HuH-7 (cell line): ENCODE measurements around the gene PTEN.

Experiments
- DNase-seq: peaks from one replicate; pipeline ENCODE4 v3.0.0; 2011; ENCODE audit warnings: low spot score

The PTEN gene

DNA sequence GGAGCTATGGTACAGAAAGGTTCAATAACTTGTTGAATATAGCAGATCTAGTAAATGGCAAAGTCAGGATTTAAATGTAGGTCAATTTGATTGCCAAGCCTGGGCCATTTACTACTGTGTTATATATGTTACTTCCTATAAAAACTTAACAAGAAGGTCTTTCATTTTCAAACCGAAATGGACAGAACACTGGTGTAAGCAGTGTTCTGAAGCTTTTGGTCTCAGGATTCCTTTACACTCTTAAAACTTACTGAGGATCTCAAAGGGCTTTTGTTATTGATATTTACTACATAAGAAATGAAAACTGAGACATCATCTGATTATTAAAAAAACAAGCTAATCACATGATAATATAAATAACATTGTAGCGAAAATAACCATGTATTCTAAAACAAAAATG lies 114.7 kb downstream of the PTEN start:
- DNase-seq: no peak

- no peak for DNase-seq
These were observed 116.4 kb downstream of the PTEN start for GRCh38 chr10:87979847-87980246.

- no peak for DNase-seq
These were observed 120.3 kb downstream of the PTEN start for GRCh38 chr10:87983716-87984115.

- no peak for DNase-seq
These were observed 123.8 kb downstream of the PTEN start for GRCh38 chr10:87987206-87987605.

DNA sequence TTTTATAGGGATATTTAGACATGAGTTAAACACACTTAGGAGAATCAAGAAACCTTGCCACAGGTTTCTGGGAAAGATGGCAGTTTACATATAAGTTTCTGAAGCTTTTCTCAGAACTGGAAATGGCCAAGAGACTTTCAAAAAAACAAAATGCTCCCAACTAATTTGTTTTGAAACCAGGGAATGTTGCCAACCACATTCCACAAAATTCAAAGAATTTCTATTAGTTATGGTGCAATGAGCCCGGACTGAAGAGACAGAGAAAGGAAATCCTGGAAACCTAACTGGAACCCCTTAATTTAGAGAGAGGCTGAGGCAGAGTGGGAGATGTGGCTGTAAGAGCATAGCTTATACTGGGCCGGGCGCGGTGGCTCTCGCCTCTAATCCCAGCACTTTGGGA lies 128.5 kb downstream of the PTEN start:
- DNase-seq: no peak

GRCh38 chr10:88004451-88004850 lies 141.0 kb downstream of the PTEN start:
- no peak for DNase-seq

GRCh38 chr10:88006261-88006660 lies 142.8 kb downstream of the PTEN start:
- DNase-seq: no peak

DNA sequence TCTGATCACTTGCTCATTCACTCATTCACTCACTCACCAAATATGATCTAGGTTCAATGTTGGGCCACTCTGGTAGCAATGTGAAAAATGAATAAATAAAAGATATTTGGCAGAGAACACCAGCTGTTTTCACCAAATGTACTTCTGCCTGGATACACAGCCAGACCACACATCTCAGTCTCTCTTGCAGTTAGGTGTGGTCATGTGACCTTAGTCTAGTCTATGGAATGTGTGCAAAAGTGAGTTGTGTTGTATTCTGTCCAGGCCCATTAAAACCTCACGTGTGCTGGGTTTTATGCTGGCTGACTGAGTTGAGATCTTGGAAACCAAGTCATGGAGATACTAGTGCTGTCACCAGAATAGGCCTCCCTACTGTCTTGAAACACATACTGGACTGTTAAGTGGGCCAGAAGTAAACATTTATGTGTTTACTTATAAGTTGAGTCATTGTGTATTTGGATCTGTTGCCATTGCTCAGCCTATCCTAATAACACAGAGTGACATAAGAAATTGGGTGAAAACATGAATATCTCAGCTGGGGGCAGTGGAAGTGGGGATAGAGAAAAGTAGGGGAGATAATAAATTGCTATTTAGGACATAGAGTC lies 145.5 kb downstream of the PTEN start:
- DNase-seq: no peak

DNA sequence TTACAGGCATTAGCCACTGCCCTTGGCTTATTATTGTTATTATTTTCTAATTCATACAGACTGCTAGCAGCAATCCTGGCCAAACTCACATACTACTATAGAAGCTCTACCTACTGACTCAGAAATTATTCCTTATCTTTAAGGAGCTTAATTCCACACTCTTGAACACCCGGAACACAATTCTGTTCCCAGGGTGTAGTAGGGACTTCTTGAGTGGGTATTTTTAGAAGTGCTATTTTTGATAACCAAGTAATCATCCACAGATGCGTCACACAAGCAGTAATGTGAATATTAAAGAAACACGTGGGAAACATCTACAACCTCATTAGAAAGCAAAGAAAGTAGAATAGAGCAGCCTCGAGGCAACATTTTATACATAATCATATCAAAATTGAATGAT lies 149.2 kb downstream of the PTEN start:
- DNase-seq: no peak

GRCh38 chr10:88017781-88018180 lies 154.4 kb downstream of the PTEN start:
- no peak for DNase-seq

DNA sequence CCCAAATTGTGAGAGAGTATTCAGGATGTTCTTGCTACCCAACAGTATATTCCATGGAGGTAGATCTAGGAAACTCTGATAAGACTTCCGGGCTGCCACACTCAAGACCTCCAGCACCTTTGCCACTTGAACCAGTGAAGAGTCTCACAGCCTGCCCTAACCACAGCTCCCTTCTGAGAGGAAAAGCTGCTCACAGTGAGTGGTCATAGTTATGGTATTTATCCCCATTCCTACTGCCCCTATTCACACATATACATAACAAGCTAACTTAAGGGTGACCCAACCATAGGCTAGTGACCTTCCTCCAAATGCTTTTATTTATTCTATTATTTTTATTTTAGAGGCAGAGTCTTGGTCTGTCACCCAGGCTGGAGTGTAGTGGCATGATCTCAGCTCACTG lies 156.3 kb downstream of the PTEN start:
- no peak for DNase-seq
